Smooth muscle cell (in vitro differentiated cells): ENCODE measurements around the gene CSNK1G2. TPM values are rescaled to one million over a fixed set of nuclear protein-coding genes. Genes with fewer than 3 reads are reported as not detected.

Experiments used
- DNase-seq: peaks from one replicate; lab custom pipeline; 2025; ENCODE audit not compliant: unreplicated experiment; lab: John Stamatoyannopoulos, UW
- H2AFZ ChIP-seq: fragments of 200-600 bp; sonication (generic); 2 replicates; pipeline ENCODE4 v1.6.0; 2016; ENCODE audit warnings: antibody characterized with exemption, low read depth, mild to moderate bottlenecking
- H3F3A ChIP-seq: fragments of 200-600 bp; sonication (generic); 2 replicates; pipeline ENCODE4 v1.6.0; 2017; ENCODE audit warnings: antibody characterized with exemption, low read depth
- H3K27ac ChIP-seq: fragments of 200-600 bp; sonication (generic); 2 replicates; pipeline ENCODE4 v1.5.1; 2016; ENCODE audit warnings: low read depth, mild to moderate bottlenecking
- H3K27me3 ChIP-seq: fragments of 200-600 bp; sonication (generic); 2 replicates; pipeline ENCODE4 v1.6.1; 2016; ENCODE audit warnings: low read depth, mild to moderate bottlenecking
- H3K36me3 ChIP-seq: fragments of 200-600 bp; sonication (generic); 2 replicates; pipeline ENCODE4 v1.5.1; 2016; ENCODE audit warnings: low read depth
- H3K4me1 ChIP-seq: fragments of 200-600 bp; sonication (generic); 2 replicates; pipeline ENCODE4 v1.5.1; 2016; ENCODE audit warnings: low read depth
- H3K4me2 ChIP-seq: fragments of 200-600 bp; sonication (generic); 2 replicates; pipeline ENCODE4 v1.6.0; 2016; ENCODE audit warnings: mild to moderate bottlenecking
- H3K4me3 ChIP-seq: fragments of 200-600 bp; sonication (generic); 2 replicates; pipeline ENCODE4 v1.5.1; 2016; ENCODE audit warnings: mild to moderate bottlenecking
- H3K79me2 ChIP-seq: fragments of 200-600 bp; sonication (generic); 2 replicates; pipeline ENCODE4 v1.6.0; 2016; ENCODE audit warnings: low read depth, mild to moderate bottlenecking
- H3K9ac ChIP-seq: fragments of 200-600 bp; sonication (generic); 2 replicates; pipeline ENCODE4 v1.6.0; 2016; ENCODE audit warnings: low read depth
- H3K9me3 ChIP-seq: fragments of 200-600 bp; sonication (generic); replicated peaks from 2 replicates; pipeline ENCODE4 v1.5.1; 2016; ENCODE audit warnings: low read depth
- H4K20me1 ChIP-seq: fragments of 200-600 bp; sonication (generic); 2 replicates; pipeline ENCODE4 v1.6.0; 2016; ENCODE audit warnings: low read depth
- CTCF ChIP-seq: fragments of 200-600 bp; sonication (generic); IDR thresholded peaks from 2 replicates; pipeline ENCODE4 v1.5.1; 2017; ENCODE audit warnings: borderline replicate concordance, mild to moderate bottlenecking, antibody characterized with exemption; ENCODE audit not compliant: insufficient read depth, poor library complexity, severe bottlenecking
- WGBS: methylation state at CpG from one replicate; pipeline ENCODE4 v1.1.7; 2016; ENCODE audit warnings: low lambda C conversion rate; 5-methylcytosine and 5-hydroxymethylcytosine counted together
- polyA plus RNA-seq: library from polyadenylated mRNA; unstranded; fragments of >200 nt; fragmentation: Nextera tagmentation; extraction: Ambion mirVana; gene quantifications from 2 replicates; pipeline ENCODE4 v1.2.1, GENCODE V29; 2016
- total RNA-seq: library from RNA; depleted of rRNA; stranded (reverse); fragments of >200 nt; gene quantifications from 2 replicates; pipeline ENCODE4 v1.2.3, GENCODE V29; 2014

CSNK1G2 gene
- total and polyA plus RNA-seq, 2 experiments from 2014 or later: 53.5 to 74.9 TPM

GRCh38 chr19:1912760-1913505, 28.0 kb upstream of the CSNK1G2 start:
- Histone ChIP-seq H4K20me1 (peaks cover 94% of the 10 kb centered on the region), H3K9ac (no peak overlapping the region), H3K27ac (no peak overlapping the region), H3K4me2 (no peak overlapping the region), H3K9me3 (no peaks in the 10 kb centered on the region), H3K4me1 (no peaks in the 10 kb centered on the region), H2AFZ (no peak overlapping the region), H3K27me3 (no peaks in the 10 kb centered on the region), H3F3A (no peaks in the 10 kb centered on the region), H3K4me3 (no peak overlapping the region), H3K36me3 (no peaks in the 10 kb centered on the region), H3K79me2 (peaks cover 53% of the 10 kb centered on the region)
- no peak for TF ChIP-seq CTCF
- no peak for DNase-seq
- WGBS: over 99% methylated on average over 48 of the region's 77 CpGs

GRCh38 chr19:1913781-1914577, 27.0 kb upstream of the CSNK1G2 start:
- Histone ChIP-seq H3K36me3 (no peaks in the 10 kb centered on the region), H3K9ac (no peak overlapping the region), H3F3A (no peaks in the 10 kb centered on the region), H3K4me1 (no peaks in the 10 kb centered on the region), H4K20me1 (peaks cover 85% of the 10 kb centered on the region), H3K9me3 (no peaks in the 10 kb centered on the region), H2AFZ (no peak overlapping the region), H3K4me2 (no peak overlapping the region), H3K4me3 (no peak overlapping the region), H3K79me2 (peaks cover 43% of the 10 kb centered on the region), H3K27ac (no peak overlapping the region), H3K27me3 (no peaks in the 10 kb centered on the region)
- DNase-seq: no peak
- WGBS: 95% methylated on average over 19 of the region's 23 CpGs
- TF ChIP-seq CTCF: no peak

DNA sequence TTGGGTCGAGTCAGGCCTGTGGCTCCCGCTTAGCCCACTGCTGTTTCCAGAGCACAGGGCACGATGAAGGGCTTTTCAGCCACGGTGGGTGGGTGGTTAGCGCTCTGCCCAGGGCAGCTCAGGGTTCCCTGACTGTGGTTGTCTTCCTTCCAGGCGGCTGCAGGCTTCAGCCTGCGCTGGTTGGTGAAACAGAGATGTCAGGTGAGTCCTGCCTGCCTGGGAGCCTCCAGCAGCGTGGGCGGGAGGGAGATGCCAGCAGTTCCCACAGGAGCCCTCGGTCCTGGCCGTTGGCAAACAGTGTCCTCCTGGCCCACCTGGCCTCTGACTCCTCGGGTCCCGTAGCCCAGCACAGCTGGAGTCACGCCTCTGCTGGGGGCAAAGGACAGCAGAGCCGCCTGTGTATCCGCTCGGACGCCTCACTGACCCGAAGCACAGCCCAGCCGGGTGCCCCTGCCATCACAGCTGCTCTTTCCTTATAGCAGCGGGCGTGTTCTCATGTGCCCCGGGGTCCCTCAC, 26.1 kb upstream of the CSNK1G2 start:
- H3K4me3 ChIP-seq: no peak overlapping the region
- no peak for TF ChIP-seq CTCF
- no peaks in the 10 kb centered on the region for H3F3A ChIP-seq
- no peak overlapping the region for H3K27ac ChIP-seq
- H4K20me1 ChIP-seq: peaks cover 76% of the 10 kb centered on the region
- over 99% methylated on average over 22 of the region's 23 CpGs for WGBS
- no peak for DNase-seq
- H3K4me2 ChIP-seq: no peak overlapping the region
- H3K9ac ChIP-seq: no peak overlapping the region
- H3K79me2 ChIP-seq: peaks cover 34% of the 10 kb centered on the region
- H3K4me1 ChIP-seq: no peaks in the 10 kb centered on the region
- no peaks in the 10 kb centered on the region for H3K9me3 ChIP-seq
- H2AFZ ChIP-seq: no peak overlapping the region
- no peaks in the 10 kb centered on the region for H3K27me3 ChIP-seq
- H3K36me3 ChIP-seq: no peaks in the 10 kb centered on the region
